Measurements from ENCODE around the gene PDE11A.
"Not testable (repeated sequence)": the region's sequence is repeated elsewhere in the genome, so short reads cannot be mapped to it uniquely, and the experiment has no call there.

PDE11A gene

GRCh38 chr2:177842243-177842642 lies 230.3 kb downstream of the PDE11A start:
- H3K4me3 ChIP-seq: no peak overlapping the region
- no peak overlapping the region for H3K27ac ChIP-seq

GRCh38 chr2:177835418-177836204 lies 237.0 kb downstream of the PDE11A start:
- H3K27ac ChIP-seq, H3K4me3 ChIP-seq: not testable (repeated sequence)

GRCh38 chr2:177832611-177833433 lies 239.8 kb downstream of the PDE11A start:
- Histone ChIP-seq H3K4me3 (no peak overlapping the region), H3K27ac (no peak overlapping the region)

- H3K27ac ChIP-seq: no peak overlapping the region
- H3K4me3 ChIP-seq: no peak overlapping the region
These were observed 241.6 kb downstream of the PDE11A start for GRCh38 chr2:177830881-177831386.

- H3K4me3 ChIP-seq: no peak overlapping the region
- no peak overlapping the region for H3K27ac ChIP-seq
These were observed 244.0 kb downstream of the PDE11A start for GRCh38 chr2:177828557-177828956.

GRCh38 chr2:177826897-177827296 lies 245.7 kb downstream of the PDE11A start:
- Histone ChIP-seq H3K27ac (no peak overlapping the region), H3K4me3 (no peak overlapping the region)

- Histone ChIP-seq H3K27ac (no peak overlapping the region), H3K4me3 (no peak overlapping the region)
These were observed 249.6 kb downstream of the PDE11A start for GRCh38 chr2:177822941-177823340.

GRCh38 chr2:177818412-177818811 lies 254.2 kb downstream of the PDE11A start:
- no peak overlapping the region for H3K27ac ChIP-seq
- H3K4me3 ChIP-seq: no peak overlapping the region

GRCh38 chr2:177817300-177817699 lies 255.3 kb downstream of the PDE11A start:
- Histone ChIP-seq H3K27ac (no peak overlapping the region), H3K4me3 (no peak overlapping the region)

GRCh38 chr2:177816766-177817165 lies 255.8 kb downstream of the PDE11A start:
- Histone ChIP-seq H3K27ac (no peak overlapping the region), H3K4me3 (no peak overlapping the region)

GRCh38 chr2:177812713-177813396 lies 259.7 kb downstream of the PDE11A start:
- Histone ChIP-seq H3K4me3 (no peak overlapping the region), H3K27ac (no peak overlapping the region)

GRCh38 chr2:177810906-177811305 lies 261.7 kb downstream of the PDE11A start:
- Histone ChIP-seq H3K4me3 (no peak overlapping the region), H3K27ac (no peak overlapping the region)

- Histone ChIP-seq H3K4me3 (no peak overlapping the region), H3K27ac (peak overlapping the region in 1 of 21 experiments; percentile 30)
These were observed 263.4 kb downstream of the PDE11A start for GRCh38 chr2:177808984-177809809.

- H3K4me3 ChIP-seq: no peak overlapping the region
- H3K27ac ChIP-seq: no peak overlapping the region
These were observed 266.6 kb downstream of the PDE11A start for GRCh38 chr2:177806025-177806424.

- no peak overlapping the region for H3K4me3 ChIP-seq
These were observed 273.0 kb downstream of the PDE11A start for GRCh38 chr2:177799531-177799930.

GRCh38 chr2:177797808-177798207 lies 274.8 kb downstream of the PDE11A start:
- Histone ChIP-seq H3K4me3 (no peak overlapping the region), H3K27ac (no peak overlapping the region)

More at GRCh38 chr2:177799531-177799930, 273.0 kb downstream of the PDE11A start:
- H3K27ac ChIP-seq: no peak overlapping the region

- no peak overlapping the region for H3K27ac ChIP-seq
- H3K4me3 ChIP-seq: no peak overlapping the region
These were observed 275.7 kb downstream of the PDE11A start for GRCh38 chr2:177796654-177797415.

- Histone ChIP-seq H3K27ac (no peak overlapping the region), H3K4me3 (no peak overlapping the region)
These were observed 276.6 kb downstream of the PDE11A start for GRCh38 chr2:177796011-177796410.

- peak overlapping the region in 9 of 21 experiments; percentile 43 to 85 (median 66) for H3K27ac ChIP-seq
- H3K4me3 ChIP-seq: not testable (repeated sequence)
These were observed 287.4 kb downstream of the PDE11A start for GRCh38 chr2:177785143-177785542.

Data from skin epidermis (tissue), 12 donors.